ENCODE results near the gene SLC2A9. TPM values are rescaled to one million over a fixed set of nuclear protein-coding genes. Genes with fewer than 3 reads are reported as not detected.

The SLC2A9 gene
- total RNA-seq, 4 donors from 2014 or later = 0.19 to 0.89 (median 0.62) TPM

- Histone ChIP-seq H3K27me3 (no peaks in the 10 kb centered on the region), H3K36me3 (no peaks in the 10 kb centered on the region), H3K4me1 (no peaks in the 10 kb centered on the region), H3K9me3 (no peaks in the 10 kb centered on the region), H3K27ac (no peak overlapping the region), H3K4me3 (no peak overlapping the region)
- intact Hi-C loops (cut with DNase I; ENCODE audit: low total_unique reads) (no loop called here), in situ Hi-C loops (cut with MboI; ENCODE audit: low sequenced_read_pairs in 4 of 4) (no loop called here)
- ATAC-seq (no peak), DNase-seq (no peak)
- TF ChIP-seq POLR2A (IDR thresholded peaks at IDR 0.05) = no peak
Measured at GRCh38 chr4:9937078-9937477, 84.2 kb downstream of the SLC2A9 start.

DNA sequence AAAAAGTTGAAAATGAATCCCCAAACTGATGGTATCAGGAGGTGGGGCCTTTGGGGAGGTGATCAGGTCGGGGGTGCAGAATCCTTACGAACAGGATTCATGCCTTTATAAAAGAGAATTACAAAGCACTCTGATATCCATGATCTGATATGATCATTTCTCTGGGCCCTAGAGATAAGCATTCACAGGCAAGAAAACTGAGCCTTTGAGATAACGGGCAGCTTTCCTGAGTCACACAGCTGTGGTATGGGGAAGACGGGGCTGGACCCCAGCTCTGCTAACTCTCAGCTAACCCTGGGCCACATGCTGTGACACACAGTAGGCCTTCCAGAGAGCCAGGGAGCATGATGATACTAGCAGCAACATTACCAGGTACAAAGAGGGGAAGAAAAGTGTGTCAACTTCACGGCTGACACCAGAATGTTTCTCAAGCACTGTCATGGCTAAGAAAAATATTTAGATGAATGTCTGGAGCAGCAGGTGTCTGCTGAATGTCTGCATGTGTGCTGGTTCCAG, 85.1 kb downstream of the SLC2A9 start:
- intact Hi-C loops (cut with DNase I; ENCODE audit: low total_unique reads) = no loop called here
- Histone ChIP-seq H3K27ac (no peak overlapping the region), H3K36me3 (no peaks in the 10 kb centered on the region), H3K9me3 (no peaks in the 10 kb centered on the region), H3K27me3 (no peaks in the 10 kb centered on the region), H3K4me1 (no peaks in the 10 kb centered on the region), H3K4me3 (no peak overlapping the region)
- DNase-seq (no peak), ATAC-seq (no peak)
- no peak for TF ChIP-seq POLR2A (IDR thresholded peaks at IDR 0.05)
- TF ChIP-seq, protein P1, sequence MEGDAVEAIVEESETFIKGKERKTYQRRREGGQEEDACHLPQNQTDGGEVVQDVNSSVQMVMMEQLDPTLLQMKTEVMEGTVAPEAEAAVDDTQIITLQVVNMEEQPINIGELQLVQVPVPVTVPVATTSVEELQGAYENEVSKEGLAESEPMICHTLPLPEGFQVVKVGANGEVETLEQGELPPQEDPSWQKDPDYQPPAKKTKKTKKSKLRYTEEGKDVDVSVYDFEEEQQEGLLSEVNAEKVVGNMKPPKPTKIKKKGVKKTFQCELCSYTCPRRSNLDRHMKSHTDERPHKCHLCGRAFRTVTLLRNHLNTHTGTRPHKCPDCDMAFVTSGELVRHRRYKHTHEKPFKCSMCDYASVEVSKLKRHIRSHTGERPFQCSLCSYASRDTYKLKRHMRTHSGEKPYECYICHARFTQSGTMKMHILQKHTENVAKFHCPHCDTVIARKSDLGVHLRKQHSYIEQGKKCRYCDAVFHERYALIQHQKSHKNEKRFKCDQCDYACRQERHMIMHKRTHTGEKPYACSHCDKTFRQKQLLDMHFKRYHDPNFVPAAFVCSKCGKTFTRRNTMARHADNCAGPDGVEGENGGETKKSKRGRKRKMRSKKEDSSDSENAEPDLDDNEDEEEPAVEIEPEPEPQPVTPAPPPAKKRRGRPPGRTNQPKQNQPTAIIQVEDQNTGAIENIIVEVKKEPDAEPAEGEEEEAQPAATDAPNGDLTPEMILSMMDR (IDR thresholded peaks at IDR 0.05 in 4 of 5, conservative IDR thresholded peaks at IDR 0.05 in 1 of 5) = no peak
- in situ Hi-C loops (cut with MboI; ENCODE audit: low sequenced_read_pairs in 4 of 4) = no loop called here

- Histone ChIP-seq H3K27me3 (no peaks in the 10 kb centered on the region), H3K4me3 (no peak overlapping the region), H3K27ac (no peak overlapping the region), H3K4me1 (no peaks in the 10 kb centered on the region), H3K36me3 (no peaks in the 10 kb centered on the region), H3K9me3 (no peaks in the 10 kb centered on the region)
- intact Hi-C loops (cut with DNase I; ENCODE audit: low total_unique reads) = no loop called here
- TF ChIP-seq, protein P1 (IDR thresholded peaks at IDR 0.05 in 4 of 5, conservative IDR thresholded peaks at IDR 0.05 in 1 of 5) = no peak
- TF ChIP-seq POLR2A (IDR thresholded peaks at IDR 0.05) = no peak
- DNase-seq (no peak), ATAC-seq (no peak)
- in situ Hi-C loops (cut with MboI; ENCODE audit: low sequenced_read_pairs in 4 of 4) = no loop called here
Measured at GRCh38 chr4:9933956-9934355, 87.3 kb downstream of the SLC2A9 start.

GRCh38 chr4:9933184-9933583, 88.1 kb downstream of the SLC2A9 start:
- DNase-seq = no peak
- Histone ChIP-seq H3K4me1 (no peaks in the 10 kb centered on the region), H3K9me3 (no peaks in the 10 kb centered on the region), H3K4me3 (no peak overlapping the region), H3K27ac (no peak overlapping the region), H3K36me3 (no peaks in the 10 kb centered on the region), H3K27me3 (no peaks in the 10 kb centered on the region)
- in situ Hi-C loops (cut with MboI; ENCODE audit: low sequenced_read_pairs in 4 of 4) = no loop called here
- ATAC-seq = no peak
- TF ChIP-seq POLR2A (IDR thresholded peaks at IDR 0.05) = no peak
- TF ChIP-seq, protein P1 (IDR thresholded peaks at IDR 0.05 in 4 of 5, conservative IDR thresholded peaks at IDR 0.05 in 1 of 5) = no peak
- intact Hi-C loops (cut with DNase I; ENCODE audit: low total_unique reads) = no loop called here

GRCh38 chr4:9932771-9933170, 88.5 kb downstream of the SLC2A9 start:
- no peaks in the 10 kb centered on the region for H3K36me3 ChIP-seq
- no peak for TF ChIP-seq POLR2A (IDR thresholded peaks at IDR 0.05)
- H3K27me3 ChIP-seq = no peaks in the 10 kb centered on the region
- no peak for ATAC-seq
- no peaks in the 10 kb centered on the region for H3K9me3 ChIP-seq
- no peak overlapping the region for H3K27ac ChIP-seq
- in situ Hi-C loops (cut with MboI; ENCODE audit: low sequenced_read_pairs in 4 of 4) = no loop called here
- no peaks in the 10 kb centered on the region for H3K4me1 ChIP-seq
- no peak for DNase-seq
- intact Hi-C loops (cut with DNase I; ENCODE audit: low total_unique reads) = no loop called here
- no peak overlapping the region for H3K4me3 ChIP-seq

DNA sequence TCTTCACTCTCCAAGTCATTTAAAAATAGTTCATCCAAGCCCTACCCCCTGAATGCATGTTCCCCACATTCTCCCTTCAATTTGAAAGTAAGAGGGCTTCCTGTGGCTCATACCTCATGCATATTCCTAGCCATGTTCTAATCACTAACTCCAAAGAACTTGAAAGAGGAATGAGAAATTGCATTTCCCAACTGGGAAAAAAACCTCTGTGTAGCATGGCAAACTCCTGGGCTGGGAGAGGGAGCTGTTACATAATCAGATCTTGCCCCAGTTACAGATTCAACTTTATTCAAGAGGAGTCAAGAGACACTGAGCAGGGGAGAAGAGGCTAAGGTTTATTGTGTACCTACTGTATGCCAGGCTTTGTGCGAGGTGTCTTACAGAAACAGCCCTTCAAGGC, 90.2 kb downstream of the SLC2A9 start:
- DNase-seq (no peak), ATAC-seq (no peak)
- H3K9me3 ChIP-seq = no peaks in the 10 kb centered on the region
- no peak overlapping the region for H3K4me3 ChIP-seq
- in situ Hi-C loops (cut with MboI; ENCODE audit: low sequenced_read_pairs in 4 of 4) = no loop called here
- H3K36me3 ChIP-seq = no peaks in the 10 kb centered on the region
- no peak overlapping the region for H3K27ac ChIP-seq
- intact Hi-C loops (cut with DNase I; ENCODE audit: low total_unique reads) = no loop called here
- H3K27me3 ChIP-seq = no peaks in the 10 kb centered on the region
- no peaks in the 10 kb centered on the region for H3K4me1 ChIP-seq
- TF ChIP-seq, protein P1 (IDR thresholded peaks at IDR 0.05 in 4 of 5, conservative IDR thresholded peaks at IDR 0.05 in 1 of 5) = no peak
- no peak for TF ChIP-seq POLR2A (IDR thresholded peaks at IDR 0.05)

All from gastrocnemius medialis (tissue), 4 donors.